Liver (tissue), 9 donors: Measurements from ENCODE around the gene KRT1. TPM values are rescaled to one million over a fixed set of nuclear protein-coding genes. Genes with fewer than 3 reads are reported as not detected.

ENCODE experiments used
- DNase-seq: peaks from one replicate; pipeline ENCODE4 v3.0.0-alpha.2; 2017; ENCODE audit warnings: low spot score
- H3K27ac ChIP-seq, 2 donors: one replicate each; pipeline ENCODE4 v1.7.0; 2013; ENCODE audit warnings: inconsistent platforms in 2 of 2, low read length in 2 of 2, control low read depth in 1 of 2, low read depth in 1 of 2, mild to moderate bottlenecking in 1 of 2
- H3K27me3 ChIP-seq, 4 donors: one replicate each; pipeline versions ENCODE4 v1.6.1 to v1.7.0; 2013; ENCODE audit warnings: low read length in 3 of 4, inconsistent platforms in 1 of 4, mild to moderate bottlenecking in 1 of 4, moderate library complexity in 1 of 4; ENCODE audit not compliant: control insufficient read depth in 4 of 4, insufficient read depth in 4 of 4
- H3K36me3 ChIP-seq, 4 donors: one replicate each; pipeline versions ENCODE4 v1.6.1 to v1.7.0; 2013; ENCODE audit warnings: low read length in 3 of 4, mild to moderate bottlenecking in 3 of 4, low read depth in 1 of 4, moderate library complexity in 1 of 4; ENCODE audit not compliant: control insufficient read depth in 4 of 4, insufficient read depth in 3 of 4
- H3K4me1 ChIP-seq, 4 donors: one replicate each; pipeline versions ENCODE4 v1.6.1 to v1.7.0; 2013; ENCODE audit warnings: low read length in 3 of 4, mild to moderate bottlenecking in 3 of 4, moderate library complexity in 1 of 4; ENCODE audit not compliant: control insufficient read depth in 4 of 4, insufficient read depth in 4 of 4
- H3K4me3 ChIP-seq, 3 donors: one replicate each; pipeline versions ENCODE4 v1.6.1 to v1.7.0; 2013; ENCODE audit warnings: low read length in 3 of 3, control low read depth in 1 of 3, low read depth in 1 of 3, mild to moderate bottlenecking in 1 of 3
- H3K9ac ChIP-seq, 2 donors: one replicate each; pipeline ENCODE4 v1.7.0; 2013; ENCODE audit warnings: low read length in 2 of 2, mild to moderate bottlenecking in 2 of 2, moderate library complexity in 2 of 2, control low read depth in 1 of 2, low read depth in 1 of 2
- H3K9me3 ChIP-seq, 4 donors: one replicate each; pipeline versions ENCODE4 v1.6.1 to v1.7.0; 2013; ENCODE audit warnings: low read length in 3 of 4; ENCODE audit not compliant: control insufficient read depth in 4 of 4
- ATF3 ChIP-seq: IDR thresholded peaks from 2 replicates; pipeline ENCODE4 v1.6.1; 2016; ENCODE audit warnings: antibody characterized with exemption
- EGR1 ChIP-seq, 2 donors: IDR thresholded peaks; 2 replicates each; pipeline ENCODE4 v1.6.1; 2016 to 2018; ENCODE audit warnings: antibody characterized with exemption in 2 of 2, low read depth in 2 of 2
- FOXA2 ChIP-seq: IDR thresholded peaks from 2 replicates; pipeline ENCODE4 v1.6.1; 2016; ENCODE audit warnings: antibody characterized with exemption
- GABPA ChIP-seq, 2 donors: IDR thresholded peaks in 1 of 2; conservative IDR thresholded peaks in 1 of 2; 2 replicates each; pipeline ENCODE4 v1.6.1; 2016; ENCODE audit warnings: antibody characterized with exemption in 2 of 2, mild to moderate bottlenecking in 1 of 2, moderate library complexity in 1 of 2
- HNF4A ChIP-seq, 2 donors: conservative IDR thresholded peaks; 2 replicates each; pipeline ENCODE4 v1.6.1; 2016; ENCODE audit warnings: antibody characterized with exemption in 2 of 2, mild to moderate bottlenecking in 2 of 2
- HNF4G ChIP-seq: IDR thresholded peaks from 2 replicates; pipeline ENCODE4 v1.6.1; 2016; ENCODE audit warnings: antibody characterized with exemption
- JUND ChIP-seq, 2 donors: IDR thresholded peaks; 2 replicates each; pipeline ENCODE4 v1.6.1; 2016; ENCODE audit warnings: antibody characterized with exemption in 2 of 2
- MAX ChIP-seq: IDR thresholded peaks from 2 replicates; pipeline ENCODE4 v1.6.1; 2016; ENCODE audit warnings: antibody characterized with exemption
- RAD21 ChIP-seq, 2 donors: IDR thresholded peaks; 2 replicates each; pipeline ENCODE4 v1.6.1; 2016; ENCODE audit warnings: antibody characterized with exemption in 2 of 2, mild to moderate bottlenecking in 2 of 2
- RXRA ChIP-seq, 2 donors: IDR thresholded peaks; 2 replicates each; pipeline ENCODE4 v1.6.1; 2017 to 2018; ENCODE audit warnings: antibody characterized with exemption in 2 of 2, mild to moderate bottlenecking in 1 of 2
- SP1 ChIP-seq: IDR thresholded peaks from 2 replicates; pipeline ENCODE4 v1.6.1; 2018; ENCODE audit warnings: antibody characterized with exemption, mild to moderate bottlenecking
- TAF1 ChIP-seq: conservative IDR thresholded peaks from 2 replicates; pipeline ENCODE4 v1.6.1; 2016; ENCODE audit warnings: antibody characterized with exemption, mild to moderate bottlenecking
- YY1 ChIP-seq: IDR thresholded peaks from 2 replicates; pipeline ENCODE4 v1.6.1; 2016; ENCODE audit warnings: antibody characterized with exemption, mild to moderate bottlenecking
- ZBTB33 ChIP-seq: IDR thresholded peaks from 2 replicates; pipeline ENCODE4 v1.6.1; 2016; ENCODE audit warnings: antibody characterized with exemption
- WGBS: extraction: QIAGEN DNeasy Blood & Tissue Kit; methylation state at CpG from one replicate; pipeline ENCODE4 v1.1.7; 2013; 5-methylcytosine and 5-hydroxymethylcytosine counted together
- polyA plus RNA-seq, 2 donors: library from polyadenylated mRNA; stranded (reverse) in 1 of 2; unstranded in 1 of 2; fragments of 200-250 nt in 1 of 2; fragments of >200 nt in 1 of 2; fragmentation: Nextera tagmentation in 1 of 2; extraction: Ambion mirVana in 1 of 2; gene quantifications; one replicate each; pipeline versions ENCODE4 v1.2.1 to v1.2.3, GENCODE V29; 2013 to 2015
- total RNA-seq, 2 donors: library from RNA; depleted of rRNA; stranded (reverse); fragments of >200 nt; gene quantifications; one replicate each; pipeline ENCODE4 v1.2.3, GENCODE V29; 2014
- TF ChIP-seq, protein P1 (sequence below): IDR thresholded peaks from 2 replicates; pipeline ENCODE4 v1.6.1; 2016; ENCODE audit warnings: antibody characterized with exemption, mild to moderate bottlenecking
- TF ChIP-seq, protein P2 (sequence below): fragments of 150-350 bp; IDR thresholded peaks from 2 replicates; pipeline ENCODE4 v1.5.1; 2017; ENCODE audit warnings: improper control_type of control experiment, low read depth, low read length; ENCODE audit not compliant: missing input control
- donor health status: healthy.
- donor health status: healthy.
- donor health status: healthy.
- donor health status: healthy.
- donor health status: healthy.

The KRT1 gene
- total and polyA plus RNA-seq, 4 donors: 0.14 to 2.7 TPM; not detected in 2

DNA sequence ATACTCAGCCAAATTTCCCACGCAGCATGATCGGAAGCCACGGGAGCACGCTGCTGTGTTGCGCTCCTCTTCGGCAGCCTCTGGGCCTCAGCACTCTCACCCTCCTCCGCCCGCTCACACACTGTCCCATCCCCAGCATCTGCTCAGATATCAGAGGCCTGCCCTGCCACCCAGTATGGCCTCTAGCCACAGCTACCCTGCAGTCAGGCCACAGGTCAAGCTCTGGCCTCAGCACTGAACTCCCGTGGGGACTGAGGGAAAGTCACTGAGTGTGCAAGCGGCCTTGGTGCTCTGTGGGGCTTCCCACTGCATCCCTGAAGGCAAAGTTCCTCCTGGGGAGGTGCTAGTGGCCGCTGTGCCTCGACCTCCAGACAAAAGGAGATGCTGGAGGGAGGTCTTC lies 21.1 kb upstream of the KRT1 start:
- no peaks in the 10 kb centered on the region for H3K4me1 ChIP-seq

GRCh38 chr12:52699960-52700359 lies 19.8 kb upstream of the KRT1 start:
- no peak for DNase-seq
- no peak overlapping the region for H3K27ac ChIP-seq
- H3K4me3 ChIP-seq: no peak overlapping the region
- no peaks in the 10 kb centered on the region for H3K9me3 ChIP-seq
- no peaks in the 10 kb centered on the region for H3K4me1 ChIP-seq
- TF ChIP-seq GABPA (IDR thresholded peaks at IDR 0.05 in 1 of 2, conservative IDR thresholded peaks at IDR 0.05 in 1 of 2): no peak
- no peak for TF ChIP-seq JUND (IDR thresholded peaks at IDR 0.05)
- no peak for TF ChIP-seq ATF3
- TF ChIP-seq FOXA2: no peak
- TF ChIP-seq EGR1 (IDR thresholded peaks at IDR 0.05; ENCODE audit: low read depth in 2 of 2): no peak
- TF ChIP-seq HNF4G: no peak
- no peak for TF ChIP-seq RXRA (IDR thresholded peaks at IDR 0.05)
- TF ChIP-seq SP1: no peak
- TF ChIP-seq ZBTB33: no peak
- no peak for TF ChIP-seq RAD21 (IDR thresholded peaks at IDR 0.05)
- TF ChIP-seq HNF4A (conservative IDR thresholded peaks at IDR 0.05): no peak
- TF ChIP-seq MAX: no peak
- TF ChIP-seq, protein P1, sequence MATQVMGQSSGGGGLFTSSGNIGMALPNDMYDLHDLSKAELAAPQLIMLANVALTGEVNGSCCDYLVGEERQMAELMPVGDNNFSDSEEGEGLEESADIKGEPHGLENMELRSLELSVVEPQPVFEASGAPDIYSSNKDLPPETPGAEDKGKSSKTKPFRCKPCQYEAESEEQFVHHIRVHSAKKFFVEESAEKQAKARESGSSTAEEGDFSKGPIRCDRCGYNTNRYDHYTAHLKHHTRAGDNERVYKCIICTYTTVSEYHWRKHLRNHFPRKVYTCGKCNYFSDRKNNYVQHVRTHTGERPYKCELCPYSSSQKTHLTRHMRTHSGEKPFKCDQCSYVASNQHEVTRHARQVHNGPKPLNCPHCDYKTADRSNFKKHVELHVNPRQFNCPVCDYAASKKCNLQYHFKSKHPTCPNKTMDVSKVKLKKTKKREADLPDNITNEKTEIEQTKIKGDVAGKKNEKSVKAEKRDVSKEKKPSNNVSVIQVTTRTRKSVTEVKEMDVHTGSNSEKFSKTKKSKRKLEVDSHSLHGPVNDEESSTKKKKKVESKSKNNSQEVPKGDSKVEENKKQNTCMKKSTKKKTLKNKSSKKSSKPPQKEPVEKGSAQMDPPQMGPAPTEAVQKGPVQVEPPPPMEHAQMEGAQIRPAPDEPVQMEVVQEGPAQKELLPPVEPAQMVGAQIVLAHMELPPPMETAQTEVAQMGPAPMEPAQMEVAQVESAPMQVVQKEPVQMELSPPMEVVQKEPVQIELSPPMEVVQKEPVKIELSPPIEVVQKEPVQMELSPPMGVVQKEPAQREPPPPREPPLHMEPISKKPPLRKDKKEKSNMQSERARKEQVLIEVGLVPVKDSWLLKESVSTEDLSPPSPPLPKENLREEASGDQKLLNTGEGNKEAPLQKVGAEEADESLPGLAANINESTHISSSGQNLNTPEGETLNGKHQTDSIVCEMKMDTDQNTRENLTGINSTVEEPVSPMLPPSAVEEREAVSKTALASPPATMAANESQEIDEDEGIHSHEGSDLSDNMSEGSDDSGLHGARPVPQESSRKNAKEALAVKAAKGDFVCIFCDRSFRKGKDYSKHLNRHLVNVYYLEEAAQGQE: no peak
- no peak for TF ChIP-seq YY1
- TF ChIP-seq TAF1: no peak
- TF ChIP-seq, protein P2, sequence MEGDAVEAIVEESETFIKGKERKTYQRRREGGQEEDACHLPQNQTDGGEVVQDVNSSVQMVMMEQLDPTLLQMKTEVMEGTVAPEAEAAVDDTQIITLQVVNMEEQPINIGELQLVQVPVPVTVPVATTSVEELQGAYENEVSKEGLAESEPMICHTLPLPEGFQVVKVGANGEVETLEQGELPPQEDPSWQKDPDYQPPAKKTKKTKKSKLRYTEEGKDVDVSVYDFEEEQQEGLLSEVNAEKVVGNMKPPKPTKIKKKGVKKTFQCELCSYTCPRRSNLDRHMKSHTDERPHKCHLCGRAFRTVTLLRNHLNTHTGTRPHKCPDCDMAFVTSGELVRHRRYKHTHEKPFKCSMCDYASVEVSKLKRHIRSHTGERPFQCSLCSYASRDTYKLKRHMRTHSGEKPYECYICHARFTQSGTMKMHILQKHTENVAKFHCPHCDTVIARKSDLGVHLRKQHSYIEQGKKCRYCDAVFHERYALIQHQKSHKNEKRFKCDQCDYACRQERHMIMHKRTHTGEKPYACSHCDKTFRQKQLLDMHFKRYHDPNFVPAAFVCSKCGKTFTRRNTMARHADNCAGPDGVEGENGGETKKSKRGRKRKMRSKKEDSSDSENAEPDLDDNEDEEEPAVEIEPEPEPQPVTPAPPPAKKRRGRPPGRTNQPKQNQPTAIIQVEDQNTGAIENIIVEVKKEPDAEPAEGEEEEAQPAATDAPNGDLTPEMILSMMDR: no peak
- H3K9ac ChIP-seq: no peak overlapping the region
- H3K36me3 ChIP-seq: no peaks in the 10 kb centered on the region
- WGBS: 48% methylated on average over 2 of the region's 2 CpGs
- no peaks in the 10 kb centered on the region for H3K27me3 ChIP-seq

More for the DNA sequence above, 21.1 kb upstream of the KRT1 start:
- DNase-seq: no peak
- Histone ChIP-seq H3K9me3 (no peaks in the 10 kb centered on the region), H3K4me3 (no peak overlapping the region), H3K36me3 (no peaks in the 10 kb centered on the region), H3K9ac (no peak overlapping the region), H3K27me3 (peaks cover 0 to 3% (median 0%) of the 10 kb centered on the region in 4 donors), H3K27ac (no peak overlapping the region)
- no peak for TF ChIP-seq MAX
- no peak for TF ChIP-seq JUND (IDR thresholded peaks at IDR 0.05)
- WGBS: 83% methylated on average over 12 of the region's 12 CpGs
